Measurements from ENCODE around the gene RAB36. TPM values are rescaled to one million over a fixed set of nuclear protein-coding genes. Genes with fewer than 3 reads are reported as not detected.

The RAB36 gene
- total RNA-seq, 2 experiments from 2014 or later = 0.77 to 0.87 TPM

- H3K4me1 Mint-ChIP-seq (ENCODE audit: low read depth) = no peaks in the 10 kb centered on the region
- CTCF ChIA-PET = no interaction called here
- H3K4me3 Mint-ChIP-seq = no peak overlapping the region
- Histone ChIP-seq H3K27ac (ENCODE audit: low read depth in 1 of 2, low read length in 2 of 2) (no peak overlapping the region), H3K36me3 (ENCODE audit: insufficient read depth, low read length) (no peaks in the 10 kb centered on the region), H3K4me1 (ENCODE audit: insufficient read depth, low read length) (no peaks in the 10 kb centered on the region), H3K9me3 (ENCODE audit: control insufficient read depth in 1 of 2, insufficient read depth in 1 of 2, low read length in 2 of 2) (no peaks in the 10 kb centered on the region), H3K27me3 (ENCODE audit: control insufficient read depth in 1 of 2, insufficient read depth in 2 of 2, low read length in 2 of 2) (no peaks in the 10 kb centered on the region), H3K4me3 (ENCODE audit: low read length) (no peak overlapping the region)
- no peak for DNase-seq
- no peaks in the 10 kb centered on the region for H3K36me3 Mint-ChIP-seq (ENCODE audit: low read depth)
- TF ChIP-seq, protein P1, sequence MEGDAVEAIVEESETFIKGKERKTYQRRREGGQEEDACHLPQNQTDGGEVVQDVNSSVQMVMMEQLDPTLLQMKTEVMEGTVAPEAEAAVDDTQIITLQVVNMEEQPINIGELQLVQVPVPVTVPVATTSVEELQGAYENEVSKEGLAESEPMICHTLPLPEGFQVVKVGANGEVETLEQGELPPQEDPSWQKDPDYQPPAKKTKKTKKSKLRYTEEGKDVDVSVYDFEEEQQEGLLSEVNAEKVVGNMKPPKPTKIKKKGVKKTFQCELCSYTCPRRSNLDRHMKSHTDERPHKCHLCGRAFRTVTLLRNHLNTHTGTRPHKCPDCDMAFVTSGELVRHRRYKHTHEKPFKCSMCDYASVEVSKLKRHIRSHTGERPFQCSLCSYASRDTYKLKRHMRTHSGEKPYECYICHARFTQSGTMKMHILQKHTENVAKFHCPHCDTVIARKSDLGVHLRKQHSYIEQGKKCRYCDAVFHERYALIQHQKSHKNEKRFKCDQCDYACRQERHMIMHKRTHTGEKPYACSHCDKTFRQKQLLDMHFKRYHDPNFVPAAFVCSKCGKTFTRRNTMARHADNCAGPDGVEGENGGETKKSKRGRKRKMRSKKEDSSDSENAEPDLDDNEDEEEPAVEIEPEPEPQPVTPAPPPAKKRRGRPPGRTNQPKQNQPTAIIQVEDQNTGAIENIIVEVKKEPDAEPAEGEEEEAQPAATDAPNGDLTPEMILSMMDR (IDR thresholded peaks at IDR 0.05) = no peak
- no peaks in the 10 kb centered on the region for H3K27me3 Mint-ChIP-seq
- ATAC-seq (ENCODE audit: poor library complexity) = no peak
- POLR2A ChIA-PET = no interaction called here
- H3K27ac Mint-ChIP-seq = no peak overlapping the region
- intact Hi-C loops (cut with DNase I, micrococcal nuclease) = no loop called here
- H3K9me3 Mint-ChIP-seq = no peaks in the 10 kb centered on the region
These were observed 42.5 kb upstream of the RAB36 start for GRCh38 chr22:23102776-23103175.

DNA sequence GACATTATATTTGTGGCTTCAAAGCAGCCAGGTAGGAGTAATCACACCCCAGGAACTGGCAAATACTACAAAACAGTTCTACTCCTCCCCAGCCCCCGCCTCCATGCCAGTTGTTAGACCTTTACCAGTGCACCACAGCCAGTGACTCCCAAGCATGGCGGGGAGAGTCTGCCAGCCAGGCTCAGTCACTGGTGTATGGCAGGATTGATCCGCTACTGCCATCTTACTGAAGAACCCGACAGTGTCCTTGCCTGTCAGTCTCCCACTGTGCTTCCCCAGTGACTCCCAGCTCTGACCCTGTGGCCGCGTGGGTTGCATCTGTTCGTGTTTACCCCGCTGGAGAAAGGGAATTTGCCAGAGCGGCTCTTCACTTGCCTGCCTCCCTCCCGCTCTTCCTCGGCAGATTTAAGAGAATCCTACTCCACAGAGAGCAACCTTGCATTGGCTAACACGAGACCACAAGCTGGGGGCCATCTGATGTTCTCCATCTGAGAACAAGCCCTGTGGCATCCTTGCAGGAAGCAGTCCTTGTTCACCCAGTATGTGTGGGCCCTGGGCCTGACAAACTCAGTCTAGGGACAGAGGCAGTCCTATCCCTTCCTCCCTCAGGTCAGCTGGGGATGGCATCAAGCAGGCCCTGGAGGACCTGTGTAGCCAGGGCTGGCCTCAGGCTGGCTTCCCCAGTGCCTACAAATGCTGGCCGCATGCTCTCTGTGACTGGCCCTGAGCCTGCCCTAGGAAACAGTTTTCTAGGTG, 41.9 kb upstream of the RAB36 start:
- H3K27me3 Mint-ChIP-seq = no peaks in the 10 kb centered on the region
- no peaks in the 10 kb centered on the region for H3K4me1 Mint-ChIP-seq (ENCODE audit: low read depth)
- Histone ChIP-seq H3K27ac (ENCODE audit: low read depth in 1 of 2, low read length in 2 of 2) (no peak overlapping the region), H3K4me3 (ENCODE audit: low read length) (no peak overlapping the region), H3K27me3 (ENCODE audit: control insufficient read depth in 1 of 2, insufficient read depth in 2 of 2, low read length in 2 of 2) (no peaks in the 10 kb centered on the region), H3K4me1 (ENCODE audit: insufficient read depth, low read length) (no peaks in the 10 kb centered on the region), H3K36me3 (ENCODE audit: insufficient read depth, low read length) (no peaks in the 10 kb centered on the region), H3K9me3 (ENCODE audit: control insufficient read depth in 1 of 2, insufficient read depth in 1 of 2, low read length in 2 of 2) (no peaks in the 10 kb centered on the region)
- H3K27ac Mint-ChIP-seq = no peak overlapping the region
- POLR2A ChIA-PET = no interaction called here
- TF ChIP-seq, protein P1 (IDR thresholded peaks at IDR 0.05) = no peak
- no peaks in the 10 kb centered on the region for H3K9me3 Mint-ChIP-seq
- H3K36me3 Mint-ChIP-seq (ENCODE audit: low read depth) = no peaks in the 10 kb centered on the region
- DNase-seq (no peak), ATAC-seq (ENCODE audit: poor library complexity) (no peak)
- no peak overlapping the region for H3K4me3 Mint-ChIP-seq
- CTCF ChIA-PET = no interaction called here
- intact Hi-C loops (cut with DNase I, micrococcal nuclease) = no loop called here

DNA sequence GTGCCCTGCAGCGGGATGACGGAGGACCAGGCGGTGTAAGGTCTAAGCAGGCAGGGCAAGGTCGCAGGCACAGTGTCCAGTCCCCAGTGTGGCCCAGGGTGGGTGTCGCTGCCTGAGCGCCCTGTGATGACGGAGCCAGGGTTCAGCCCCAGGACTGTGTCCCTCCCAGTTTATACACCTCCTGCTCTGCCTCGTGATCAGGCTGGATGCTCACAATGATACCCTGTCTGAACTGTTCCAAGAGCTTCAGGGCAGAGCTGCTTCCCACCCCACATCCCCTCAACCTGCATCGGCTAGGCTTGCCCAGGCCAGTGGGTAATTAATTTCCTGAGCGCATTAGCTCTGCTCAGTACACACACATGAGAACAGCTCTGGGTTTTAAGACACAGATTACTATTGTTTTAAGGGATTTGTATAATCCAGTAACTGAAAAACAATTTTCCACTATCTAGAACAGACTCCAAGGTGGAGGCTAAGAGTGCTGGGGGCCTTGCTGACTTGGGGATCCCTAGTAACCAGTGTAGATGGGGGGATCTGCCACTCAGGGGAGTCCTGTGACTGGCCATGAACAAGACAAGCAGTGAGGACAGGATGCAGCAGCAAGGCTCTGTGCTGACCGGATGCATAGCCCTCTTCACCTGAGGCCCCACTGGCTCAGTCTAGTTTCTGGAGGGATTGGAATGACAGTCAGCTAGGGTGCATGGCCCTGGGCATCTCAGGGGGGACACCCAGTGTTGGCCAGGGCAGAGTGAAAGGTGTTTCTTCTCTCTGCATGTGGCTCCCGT, 40.9 kb upstream of the RAB36 start:
- Mint-ChIP-seq H3K4me3 (no peak overlapping the region), H3K27ac (no peak overlapping the region), H3K4me1 (ENCODE audit: low read depth) (no peaks in the 10 kb centered on the region), H3K27me3 (no peaks in the 10 kb centered on the region), H3K9me3 (no peaks in the 10 kb centered on the region), H3K36me3 (ENCODE audit: low read depth) (no peaks in the 10 kb centered on the region)
- CTCF ChIA-PET = no interaction called here
- Histone ChIP-seq H3K4me3 (ENCODE audit: low read length) (no peak overlapping the region), H3K27me3 (ENCODE audit: control insufficient read depth in 1 of 2, insufficient read depth in 2 of 2, low read length in 2 of 2) (no peaks in the 10 kb centered on the region), H3K27ac (ENCODE audit: low read depth in 1 of 2, low read length in 2 of 2) (no peak overlapping the region), H3K36me3 (ENCODE audit: insufficient read depth, low read length) (no peaks in the 10 kb centered on the region), H3K9me3 (ENCODE audit: control insufficient read depth in 1 of 2, insufficient read depth in 1 of 2, low read length in 2 of 2) (no peaks in the 10 kb centered on the region), H3K4me1 (ENCODE audit: insufficient read depth, low read length) (no peaks in the 10 kb centered on the region)
- ATAC-seq (ENCODE audit: poor library complexity) = no peak
- intact Hi-C loops (cut with DNase I, micrococcal nuclease) = no loop called here
- DNase-seq = no peak
- TF ChIP-seq, protein P1 (IDR thresholded peaks at IDR 0.05) = no peak
- POLR2A ChIA-PET = no interaction called here

Measured in CD4-positive, alpha-beta T cell (primary cell).